ENCODE data around the gene CAPN5. TPM values are rescaled to one million over a fixed set of nuclear protein-coding genes. Genes with fewer than 3 reads are reported as not detected.

CAPN5 gene
- total RNA-seq, 3 donors from 2014 or later: 0.29 to 0.68 (median 0.53) TPM

DNA sequence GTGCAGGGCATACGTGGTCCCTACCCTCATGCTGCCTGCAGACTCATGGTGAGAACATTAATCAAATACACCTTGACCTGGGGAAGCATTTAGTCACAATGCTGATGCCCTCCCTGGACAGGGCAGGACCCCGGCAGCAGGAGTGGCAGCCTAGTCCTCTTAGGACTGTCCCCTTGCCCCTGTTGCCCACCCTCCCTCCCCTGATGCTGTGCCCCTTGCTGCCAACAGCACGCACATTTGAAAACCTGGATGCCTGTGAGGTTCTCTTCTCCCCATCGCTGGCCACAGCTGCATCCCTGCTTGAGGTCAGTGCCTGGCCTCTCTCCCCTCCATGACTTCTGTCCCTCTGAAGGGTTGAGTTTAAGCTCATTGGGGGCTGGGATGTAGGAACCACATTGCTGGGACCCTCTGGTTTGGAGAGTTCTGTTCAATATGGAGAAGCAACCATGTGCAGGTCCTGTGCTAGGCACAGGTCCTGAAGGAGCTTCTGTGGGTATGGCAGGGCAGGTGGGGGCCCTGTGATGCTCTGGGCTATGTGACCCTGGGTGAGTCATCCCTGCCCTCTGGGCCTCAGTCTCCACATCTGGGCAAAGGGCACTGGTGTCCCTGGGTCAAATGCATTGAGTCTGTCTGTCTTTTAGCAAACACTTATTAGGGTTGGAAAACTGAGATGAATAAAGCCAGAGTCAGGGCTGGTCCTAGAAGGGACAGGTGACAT is 92.6 kb downstream of the CAPN5 start:
- Mint-ChIP-seq H3K27me3 (ENCODE audit: low read depth) (no peaks in the 10 kb centered on the region), H3K4me3 (no peak overlapping the region), H3K9me3 (no peaks in the 10 kb centered on the region), H3K36me3 (ENCODE audit: insufficient read depth) (no peaks in the 10 kb centered on the region), H3K4me1 (ENCODE audit: low read depth) (peaks cover 3% of the 10 kb centered on the region)
- ATAC-seq (no peak), DNase-seq (no peak)

- Mint-ChIP-seq H3K27me3 (ENCODE audit: low read depth) (no peaks in the 10 kb centered on the region), H3K4me1 (ENCODE audit: low read depth) (peaks cover 2% of the 10 kb centered on the region), H3K36me3 (ENCODE audit: insufficient read depth) (no peaks in the 10 kb centered on the region), H3K4me3 (no peak overlapping the region), H3K9me3 (no peaks in the 10 kb centered on the region)
- DNase-seq (no peak), ATAC-seq (no peak)
Measured at GRCh38 chr11:77159937-77160495, 93.2 kb downstream of the CAPN5 start.

GRCh38 chr11:77163271-77163670 is 96.5 kb downstream of the CAPN5 start:
- H3K4me1 Mint-ChIP-seq (ENCODE audit: low read depth): no peaks in the 10 kb centered on the region
- ATAC-seq: no peak
- no peak overlapping the region for H3K4me3 Mint-ChIP-seq

GRCh38 chr11:77165066-77165465 is 98.3 kb downstream of the CAPN5 start:
- Mint-ChIP-seq H3K36me3 (ENCODE audit: insufficient read depth) (no peaks in the 10 kb centered on the region), H3K9me3 (no peaks in the 10 kb centered on the region), H3K4me1 (ENCODE audit: low read depth) (no peaks in the 10 kb centered on the region), H3K27me3 (ENCODE audit: low read depth) (no peaks in the 10 kb centered on the region), H3K4me3 (no peak overlapping the region)
- no peak for DNase-seq
- ATAC-seq: no peak

More at GRCh38 chr11:77163271-77163670, 96.5 kb downstream of the CAPN5 start:
- Mint-ChIP-seq H3K27me3 (ENCODE audit: low read depth) (no peaks in the 10 kb centered on the region), H3K36me3 (ENCODE audit: insufficient read depth) (no peaks in the 10 kb centered on the region), H3K9me3 (no peaks in the 10 kb centered on the region)
- no peak for DNase-seq

GRCh38 chr11:77166021-77166420 is 99.2 kb downstream of the CAPN5 start:
- no peaks in the 10 kb centered on the region for H3K27me3 Mint-ChIP-seq (ENCODE audit: low read depth)
- no peak for DNase-seq
- H3K4me3 Mint-ChIP-seq: no peak overlapping the region
- ATAC-seq: no peak
- no peaks in the 10 kb centered on the region for H3K9me3 Mint-ChIP-seq
- no peaks in the 10 kb centered on the region for H3K4me1 Mint-ChIP-seq (ENCODE audit: low read depth)
- H3K36me3 Mint-ChIP-seq (ENCODE audit: insufficient read depth): no peaks in the 10 kb centered on the region

- H3K27me3 Mint-ChIP-seq (ENCODE audit: low read depth): no peaks in the 10 kb centered on the region
- no peaks in the 10 kb centered on the region for H3K36me3 Mint-ChIP-seq (ENCODE audit: insufficient read depth)
- no peak overlapping the region for H3K4me3 Mint-ChIP-seq
- ATAC-seq: no peak
- H3K9me3 Mint-ChIP-seq: no peaks in the 10 kb centered on the region
- no peaks in the 10 kb centered on the region for H3K4me1 Mint-ChIP-seq (ENCODE audit: low read depth)
- no peak for DNase-seq
Measured at GRCh38 chr11:77167111-77167626, 100.4 kb downstream of the CAPN5 start.

DNA sequence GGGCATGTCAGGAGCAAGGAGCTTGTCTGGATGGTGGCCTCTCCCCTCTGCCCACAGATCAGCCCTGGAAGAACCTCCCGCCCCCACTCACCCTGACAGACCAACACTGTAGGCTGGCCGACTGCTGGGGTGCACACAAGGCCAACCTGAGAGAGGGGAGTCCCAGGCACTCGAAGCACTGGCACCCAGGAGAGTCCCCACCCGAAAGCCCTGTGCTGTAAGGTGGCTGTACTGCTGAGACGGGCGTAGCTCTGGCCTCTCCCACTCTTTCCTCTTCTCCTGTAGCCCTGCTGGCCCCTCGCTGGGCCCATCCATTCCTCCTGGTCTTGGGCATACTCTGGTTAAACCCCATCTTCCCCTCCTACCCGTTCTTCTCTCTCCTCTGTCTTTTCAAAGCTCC is 101.0 kb downstream of the CAPN5 start:
- ATAC-seq (no peak), DNase-seq (no peak)
- Mint-ChIP-seq H3K4me1 (ENCODE audit: low read depth) (no peaks in the 10 kb centered on the region), H3K4me3 (no peak overlapping the region), H3K9me3 (no peaks in the 10 kb centered on the region), H3K36me3 (ENCODE audit: insufficient read depth) (no peaks in the 10 kb centered on the region), H3K27me3 (ENCODE audit: low read depth) (no peaks in the 10 kb centered on the region)

GRCh38 chr11:77170107-77170506 is 103.3 kb downstream of the CAPN5 start:
- no peaks in the 10 kb centered on the region for H3K27me3 Mint-ChIP-seq (ENCODE audit: low read depth)
- no peaks in the 10 kb centered on the region for H3K4me1 Mint-ChIP-seq (ENCODE audit: low read depth)
- no peak for ATAC-seq
- no peak overlapping the region for H3K4me3 Mint-ChIP-seq
- no peak for DNase-seq
- H3K36me3 Mint-ChIP-seq (ENCODE audit: insufficient read depth): no peaks in the 10 kb centered on the region
- H3K9me3 Mint-ChIP-seq: no peaks in the 10 kb centered on the region

- H3K36me3 Mint-ChIP-seq (ENCODE audit: insufficient read depth): no peaks in the 10 kb centered on the region
- peaks cover 4% of the 10 kb centered on the region for H3K4me1 Mint-ChIP-seq (ENCODE audit: low read depth)
- no peaks in the 10 kb centered on the region for H3K9me3 Mint-ChIP-seq
- no peak overlapping the region for H3K4me3 Mint-ChIP-seq
- DNase-seq: no peak
- ATAC-seq: no peak
- no peaks in the 10 kb centered on the region for H3K27me3 Mint-ChIP-seq (ENCODE audit: low read depth)
Measured at GRCh38 chr11:77171254-77171653, 104.5 kb downstream of the CAPN5 start.

- ATAC-seq (no peak), DNase-seq (no peak)
- no peaks in the 10 kb centered on the region for H3K9me3 Mint-ChIP-seq
- peaks cover 4% of the 10 kb centered on the region for H3K4me1 Mint-ChIP-seq (ENCODE audit: low read depth)
- H3K27me3 Mint-ChIP-seq (ENCODE audit: low read depth): no peaks in the 10 kb centered on the region
- no peak overlapping the region for H3K4me3 Mint-ChIP-seq
- H3K36me3 Mint-ChIP-seq (ENCODE audit: insufficient read depth): no peaks in the 10 kb centered on the region
Measured at GRCh38 chr11:77171885-77172665, 105.3 kb downstream of the CAPN5 start.

DNA sequence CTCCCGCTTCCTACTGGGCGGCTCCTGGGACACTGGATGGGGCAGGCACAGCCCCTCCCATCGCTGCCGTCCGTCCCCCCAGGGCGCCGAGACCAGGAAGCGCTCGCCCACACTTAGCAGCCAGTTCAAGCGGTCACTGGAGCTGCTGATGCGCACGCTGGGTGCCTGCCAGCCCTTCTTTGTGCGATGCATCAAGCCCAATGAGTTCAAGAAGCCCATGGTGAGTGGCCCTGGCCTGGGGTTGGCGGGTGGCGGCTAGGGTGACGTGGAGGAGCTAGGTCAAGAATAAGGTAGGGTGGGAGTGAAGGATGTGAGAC is 105.9 kb downstream of the CAPN5 start:
- Mint-ChIP-seq H3K9me3 (no peaks in the 10 kb centered on the region), H3K4me1 (ENCODE audit: low read depth) (peaks cover 4% of the 10 kb centered on the region), H3K4me3 (no peak overlapping the region), H3K36me3 (ENCODE audit: insufficient read depth) (no peaks in the 10 kb centered on the region), H3K27me3 (ENCODE audit: low read depth) (no peaks in the 10 kb centered on the region)
- DNase-seq (no peak), ATAC-seq (no peak)

GRCh38 chr11:77173494-77173893 is 106.7 kb downstream of the CAPN5 start:
- DNase-seq (no peak), ATAC-seq (no peak)
- no peaks in the 10 kb centered on the region for H3K36me3 Mint-ChIP-seq (ENCODE audit: insufficient read depth)
- no peaks in the 10 kb centered on the region for H3K27me3 Mint-ChIP-seq (ENCODE audit: low read depth)
- no peak overlapping the region for H3K4me3 Mint-ChIP-seq
- peaks cover 4% of the 10 kb centered on the region for H3K4me1 Mint-ChIP-seq (ENCODE audit: low read depth)
- H3K9me3 Mint-ChIP-seq: no peaks in the 10 kb centered on the region

DNA sequence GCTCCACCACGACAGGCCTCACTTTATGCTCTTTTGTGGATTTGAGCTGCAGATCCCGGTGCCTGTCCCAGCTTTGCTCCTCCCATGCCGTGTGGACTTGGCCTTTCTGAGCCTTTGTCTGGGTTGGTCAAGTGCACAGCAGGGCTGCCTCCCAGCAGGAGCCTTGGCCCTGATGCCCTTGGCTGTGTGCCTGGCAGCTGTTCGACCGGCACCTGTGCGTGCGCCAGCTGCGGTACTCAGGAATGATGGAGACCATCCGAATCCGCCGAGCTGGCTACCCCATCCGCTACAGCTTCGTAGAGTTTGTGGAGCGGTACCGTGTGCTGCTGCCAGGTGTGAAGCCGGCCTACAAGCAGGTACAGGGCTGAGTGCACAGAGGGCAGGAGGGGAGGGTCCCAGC is 107.8 kb downstream of the CAPN5 start:
- Mint-ChIP-seq H3K9me3 (no peaks in the 10 kb centered on the region), H3K4me3 (no peak overlapping the region), H3K27me3 (ENCODE audit: low read depth) (no peaks in the 10 kb centered on the region), H3K4me1 (ENCODE audit: low read depth) (peaks cover 4% of the 10 kb centered on the region), H3K36me3 (ENCODE audit: insufficient read depth) (no peaks in the 10 kb centered on the region)
- ATAC-seq (no peak), DNase-seq (no peak)

GRCh38 chr11:77175021-77175842 is 108.5 kb downstream of the CAPN5 start:
- no peaks in the 10 kb centered on the region for H3K27me3 Mint-ChIP-seq (ENCODE audit: low read depth)
- no peaks in the 10 kb centered on the region for H3K36me3 Mint-ChIP-seq (ENCODE audit: insufficient read depth)
- peaks cover 4% of the 10 kb centered on the region for H3K4me1 Mint-ChIP-seq (ENCODE audit: low read depth)
- DNase-seq (no peak), ATAC-seq (no peak)
- H3K4me3 Mint-ChIP-seq: no peak overlapping the region
- H3K9me3 Mint-ChIP-seq: no peaks in the 10 kb centered on the region
